OCI-LY3 (cell line): ENCODE measurements around the gene MS4A6E.

Source experiments
- EZH2phosphoT487 ChIP-seq: fragments of 200-600 bp; shearing (Covaris generic); IDR thresholded peaks from 2 replicates; pipeline ENCODE4 v1.6.1; 2018; ENCODE audit warnings: antibody characterized with exemption, mixed run types, low read depth
- TF ChIP-seq, protein P1 (sequence below): fragments of 200-600, 300-600 bp; sonication (generic); IDR thresholded peaks from 2 replicates; pipeline ENCODE4 v1.5.1; 2014; ENCODE audit warnings: antibody characterized with exemption, low read length, low read depth

DNA sequence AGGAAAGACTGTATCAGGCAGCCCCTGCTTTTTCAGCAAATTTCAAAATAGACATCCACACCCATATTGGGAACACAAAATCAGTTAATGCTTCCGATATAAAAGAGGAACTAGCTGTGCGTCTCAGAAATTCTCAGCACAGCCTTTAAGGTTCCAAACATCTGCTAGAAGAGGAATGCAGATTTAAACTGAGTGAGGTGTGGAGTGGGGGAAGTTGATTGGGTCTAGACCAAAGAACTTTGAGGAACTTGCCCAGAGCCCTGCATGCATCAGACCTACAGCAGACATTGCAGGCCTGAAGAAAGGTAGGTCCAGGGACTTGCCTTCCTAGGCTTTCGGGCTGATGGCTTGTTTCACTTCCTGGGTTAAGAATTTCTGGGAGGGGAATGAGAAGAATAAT, 46.6 kb upstream of the MS4A6E start, which contains the start of gene MS4A4A:
- TF ChIP-seq, protein P1, sequence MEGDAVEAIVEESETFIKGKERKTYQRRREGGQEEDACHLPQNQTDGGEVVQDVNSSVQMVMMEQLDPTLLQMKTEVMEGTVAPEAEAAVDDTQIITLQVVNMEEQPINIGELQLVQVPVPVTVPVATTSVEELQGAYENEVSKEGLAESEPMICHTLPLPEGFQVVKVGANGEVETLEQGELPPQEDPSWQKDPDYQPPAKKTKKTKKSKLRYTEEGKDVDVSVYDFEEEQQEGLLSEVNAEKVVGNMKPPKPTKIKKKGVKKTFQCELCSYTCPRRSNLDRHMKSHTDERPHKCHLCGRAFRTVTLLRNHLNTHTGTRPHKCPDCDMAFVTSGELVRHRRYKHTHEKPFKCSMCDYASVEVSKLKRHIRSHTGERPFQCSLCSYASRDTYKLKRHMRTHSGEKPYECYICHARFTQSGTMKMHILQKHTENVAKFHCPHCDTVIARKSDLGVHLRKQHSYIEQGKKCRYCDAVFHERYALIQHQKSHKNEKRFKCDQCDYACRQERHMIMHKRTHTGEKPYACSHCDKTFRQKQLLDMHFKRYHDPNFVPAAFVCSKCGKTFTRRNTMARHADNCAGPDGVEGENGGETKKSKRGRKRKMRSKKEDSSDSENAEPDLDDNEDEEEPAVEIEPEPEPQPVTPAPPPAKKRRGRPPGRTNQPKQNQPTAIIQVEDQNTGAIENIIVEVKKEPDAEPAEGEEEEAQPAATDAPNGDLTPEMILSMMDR = no peak
- no peak for TF ChIP-seq EZH2phosphoT487
